SHP77 (cell line): ENCODE measurements around the gene MTR.
"Not testable (repeated sequence)": the region's sequence is repeated elsewhere in the genome, so short reads cannot be mapped to it uniquely, and the experiment has no call there.

Experiments used
- DNase-seq, 2 experiments: peaks; one replicate each; lab custom pipeline; 2025; lab: John Stamatoyannopoulos, UW

Gene MTR

GRCh38 chr1:236904892-236905741, 110.0 kb downstream of the MTR start:
- DNase-seq: peak in 1 of 2 experiments; percentile 3

GRCh38 chr1:236907205-236907604, 112.1 kb downstream of the MTR start:
- DNase-seq: no peak

- DNase-seq: no peak
Measured at GRCh38 chr1:236908669-236909068, 113.6 kb downstream of the MTR start.

GRCh38 chr1:236911047-236911446, 116.0 kb downstream of the MTR start:
- not testable (repeated sequence) for DNase-seq

- DNase-seq: no peak
Measured at GRCh38 chr1:236913371-236914037, 118.4 kb downstream of the MTR start.

- DNase-seq: no peak
Measured at GRCh38 chr1:236914375-236914774, 119.3 kb downstream of the MTR start.

- DNase-seq: no peak
Measured at GRCh38 chr1:236916131-236916800, 121.2 kb downstream of the MTR start.

GRCh38 chr1:236917448-236917847, 122.4 kb downstream of the MTR start:
- DNase-seq: no peak

GRCh38 chr1:236920286-236920894, 125.3 kb downstream of the MTR start:
- no peak for DNase-seq

GRCh38 chr1:236921610-236922009, 126.5 kb downstream of the MTR start:
- DNase-seq: no peak

GRCh38 chr1:236922190-236922589, 127.1 kb downstream of the MTR start:
- no peak for DNase-seq

GRCh38 chr1:236925386-236925785, 130.3 kb downstream of the MTR start:
- no peak for DNase-seq

- no peak for DNase-seq
Measured at GRCh38 chr1:236930503-236930902, 135.4 kb downstream of the MTR start.

- DNase-seq: no peak
Measured at GRCh38 chr1:236938760-236939159, 143.7 kb downstream of the MTR start.

- DNase-seq: no peak
Measured at GRCh38 chr1:236942431-236942830, 147.3 kb downstream of the MTR start.

GRCh38 chr1:236944556-236944955, 149.5 kb downstream of the MTR start:
- DNase-seq: no peak

- no peak for DNase-seq
Measured at GRCh38 chr1:236945002-236945401, 149.9 kb downstream of the MTR start.

GRCh38 chr1:236947794-236948193, 152.7 kb downstream of the MTR start:
- DNase-seq: no peak

GRCh38 chr1:236948381-236948780, 153.3 kb downstream of the MTR start:
- DNase-seq: no peak

- DNase-seq: no peak
Measured at GRCh38 chr1:236948996-236949395, 153.9 kb downstream of the MTR start.

- DNase-seq: no peak
Measured at GRCh38 chr1:236950365-236950764, 155.3 kb downstream of the MTR start.

- DNase-seq: no peak
Measured at GRCh38 chr1:236951672-236952071, 156.6 kb downstream of the MTR start.
